H1 (cell line): Measurements from ENCODE around the gene CACNA2D4. TPM values are rescaled to one million over a fixed set of nuclear protein-coding genes. Genes with fewer than 3 reads are reported as not detected.

Experiments used
- ATF2 ChIP-seq: IDR thresholded peaks from 2 replicates; pipeline ENCODE4 v1.6.1; 2012; ENCODE audit warnings: low read length, inconsistent platforms
- BRCA1 ChIP-seq: IDR thresholded peaks from 2 replicates; pipeline ENCODE4 v1.6.1; 2012; ENCODE audit warnings: low read depth, low read length, improper control_type of control experiment
- CHD7 ChIP-seq: fragments of 300-600 bp; sonication (generic); IDR thresholded peaks from 2 replicates; pipeline ENCODE4 v1.7.1; 2012; ENCODE audit warnings: low read length, moderate library complexity, mild to moderate bottlenecking, inconsistent platforms; ENCODE audit not compliant: insufficient replicate concordance
- KDM4A ChIP-seq: IDR thresholded peaks from one replicate; pipeline ENCODE4 v1.7.1; 2012; ENCODE audit warnings: low read depth, mild to moderate bottlenecking, moderate library complexity, low read length, inconsistent platforms; ENCODE audit not compliant: severe bottlenecking
- POU5F1 ChIP-seq: IDR thresholded peaks from 2 replicates; pipeline ENCODE4 v1.6.1; 2011; ENCODE audit warnings: low read depth, mild to moderate bottlenecking, low read length, moderate library complexity
- SP1 ChIP-seq: IDR thresholded peaks from 2 replicates; pipeline ENCODE4 v1.6.1; 2011; ENCODE audit warnings: low read depth, low read length
- TCF12 ChIP-seq: IDR thresholded peaks from 2 replicates; pipeline ENCODE4 v1.6.1; 2011; ENCODE audit warnings: low read depth, mild to moderate bottlenecking, low read length
- polyA plus RNA-seq, 7 experiments: library from polyadenylated mRNA; depleted of rRNA in 3 of 7; stranded (reverse) in 5 of 7; unstranded in 2 of 7; fragments of >200 nt in 5 of 7; fragments of 200-250 nt in 2 of 7; gene quantifications; 1 replicate in 5 of 7; 2 replicates in 1 of 7; 4 replicates in 1 of 7; pipeline versions ENCODE4 v1.2.1 to v1.2.3, GENCODE V29; 2011 to 2013; ENCODE audit warnings: missing spikeins in 2 of 7, mixed read lengths in 2 of 7
- total RNA-seq: library from RNA; stranded (reverse); fragmentation: NEBNext Ultra II Directional; extraction: Animal tissue kit (Norgen Biotek cat#: 25700); gene quantifications from 2 replicates; pipeline ENCODE4 v1.2.1, GENCODE V29; 2021
- TF ChIP-seq, protein P1 (sequence below), 3 experiments: IDR thresholded peaks; 1 replicate in 2 of 3; 2 replicates in 1 of 3; pipeline versions ENCODE4 v1.5.1 to v1.6.1; 2011; ENCODE audit warnings: low read length in 3 of 3, mild to moderate bottlenecking in 3 of 3, inconsistent platforms in 2 of 3, low read depth in 1 of 3, moderate library complexity in 1 of 3; ENCODE audit not compliant: insufficient read depth in 1 of 3; ENCODE audit errors: control extremely low read depth in 1 of 3

The CACNA2D4 gene
- total and polyA plus RNA-seq, 2 of the 8 experiments (the other 6 are each of a cell fraction or from before 2014, with no cell fraction given): 0.44 to 0.88 TPM

DNA sequence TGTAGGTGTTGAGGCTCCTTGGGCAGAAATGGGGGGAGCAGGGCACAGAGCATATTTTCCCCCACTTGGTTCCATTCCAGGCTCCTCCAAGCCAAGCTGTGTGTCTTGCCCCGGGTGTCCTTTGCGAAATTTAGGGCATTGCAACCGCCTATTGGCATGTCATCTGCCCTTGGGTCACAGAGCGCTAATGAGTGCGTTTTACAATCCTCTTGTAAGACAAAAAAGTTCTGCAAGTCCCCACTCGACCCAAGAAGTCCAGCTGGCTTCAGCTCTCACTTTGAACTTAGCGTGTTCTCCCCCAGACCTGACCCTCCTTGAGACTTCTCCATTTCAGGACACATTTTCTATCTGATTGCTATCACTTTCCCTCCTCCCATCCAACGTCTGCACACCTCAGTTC, 104.2 kb downstream of the CACNA2D4 start (continued):
- TF ChIP-seq CHD7: no peak
- no peak for TF ChIP-seq SP1
- TF ChIP-seq, protein P1, sequence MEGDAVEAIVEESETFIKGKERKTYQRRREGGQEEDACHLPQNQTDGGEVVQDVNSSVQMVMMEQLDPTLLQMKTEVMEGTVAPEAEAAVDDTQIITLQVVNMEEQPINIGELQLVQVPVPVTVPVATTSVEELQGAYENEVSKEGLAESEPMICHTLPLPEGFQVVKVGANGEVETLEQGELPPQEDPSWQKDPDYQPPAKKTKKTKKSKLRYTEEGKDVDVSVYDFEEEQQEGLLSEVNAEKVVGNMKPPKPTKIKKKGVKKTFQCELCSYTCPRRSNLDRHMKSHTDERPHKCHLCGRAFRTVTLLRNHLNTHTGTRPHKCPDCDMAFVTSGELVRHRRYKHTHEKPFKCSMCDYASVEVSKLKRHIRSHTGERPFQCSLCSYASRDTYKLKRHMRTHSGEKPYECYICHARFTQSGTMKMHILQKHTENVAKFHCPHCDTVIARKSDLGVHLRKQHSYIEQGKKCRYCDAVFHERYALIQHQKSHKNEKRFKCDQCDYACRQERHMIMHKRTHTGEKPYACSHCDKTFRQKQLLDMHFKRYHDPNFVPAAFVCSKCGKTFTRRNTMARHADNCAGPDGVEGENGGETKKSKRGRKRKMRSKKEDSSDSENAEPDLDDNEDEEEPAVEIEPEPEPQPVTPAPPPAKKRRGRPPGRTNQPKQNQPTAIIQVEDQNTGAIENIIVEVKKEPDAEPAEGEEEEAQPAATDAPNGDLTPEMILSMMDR (IDR thresholded peaks at IDR 0.05; ENCODE audit: control extremely low read depth in 1 of 3, insufficient read depth in 1 of 3, low read depth in 1 of 3, low read length in 3 of 3): no peak
- no peak for TF ChIP-seq POU5F1
- no peak for TF ChIP-seq ATF2
- no peak for TF ChIP-seq TCF12
- TF ChIP-seq BRCA1: no peak
- no peak for TF ChIP-seq KDM4A
